ENCODE measurements around the gene OSBPL7.

The OSBPL7 gene

GRCh38 chr17:47840742-47841487, 19.3 kb upstream of the OSBPL7 start, which contains the start of gene SCRN2:
Gene SCRN2, minus strand, starts transcription at chr17:47841273. Its CDS starts 430 bp downstream, at chr17:47840843.
- no peaks in the 10 kb centered on the region for H3K36me3 Mint-ChIP-seq (ENCODE audit: low read depth)
- H3K27me3 Mint-ChIP-seq: peaks cover 18% of the 10 kb centered on the region
- no peaks in the 10 kb centered on the region for H3K9me3 Mint-ChIP-seq
- H3K4me3 Mint-ChIP-seq: peak within 1 kb of the TSS; percentile 93
- H3K4me1 Mint-ChIP-seq: peaks cover 28% of the 10 kb centered on the region
- DNase-seq (peak; percentile 95), ATAC-seq (peak; percentile 90)
- H3K27ac Mint-ChIP-seq: peak within 1 kb of the TSS; percentile 89

GRCh38 chr17:47840001-47840741, 18.6 kb upstream of the OSBPL7 start:
- peak overlapping the region; percentile 93 for H3K4me3 Mint-ChIP-seq
- DNase-seq: no peak

DNA sequence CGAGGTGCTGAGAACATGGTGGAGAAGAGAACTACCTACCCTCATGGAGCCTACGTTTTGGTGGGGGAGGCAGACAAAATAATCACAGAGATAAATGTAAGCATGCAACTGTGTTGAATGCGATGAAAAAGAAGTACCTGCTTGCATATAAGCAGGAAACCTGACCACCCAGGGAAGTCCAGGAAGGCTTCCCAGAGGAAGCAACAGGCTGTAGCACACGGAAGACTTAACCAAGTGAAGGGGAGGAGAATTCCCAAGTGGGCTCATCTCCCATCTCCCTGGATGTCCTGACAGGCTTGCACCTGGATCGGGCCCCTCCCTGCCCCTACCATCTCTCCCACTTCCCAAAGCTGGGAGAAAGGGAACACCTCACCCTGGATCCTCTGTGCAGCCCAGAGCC, 17.5 kb upstream of the OSBPL7 start:
- Mint-ChIP-seq H3K4me3 (no peak overlapping the region), H3K27ac (no peak overlapping the region), H3K36me3 (ENCODE audit: low read depth) (no peaks in the 10 kb centered on the region), H3K9me3 (no peaks in the 10 kb centered on the region), H3K27me3 (peaks cover under 1% of the 10 kb centered on the region), H3K4me1 (peaks cover 42% of the 10 kb centered on the region)
- ATAC-seq: no peak
- DNase-seq: no peak

More at GRCh38 chr17:47840001-47840741, 18.6 kb upstream of the OSBPL7 start:
- no peak for ATAC-seq
- H3K9me3 Mint-ChIP-seq: no peaks in the 10 kb centered on the region
- H3K27me3 Mint-ChIP-seq: peaks cover 11% of the 10 kb centered on the region
- H3K36me3 Mint-ChIP-seq (ENCODE audit: low read depth): no peaks in the 10 kb centered on the region
- no peak overlapping the region for H3K27ac Mint-ChIP-seq
- peaks cover 33% of the 10 kb centered on the region for H3K4me1 Mint-ChIP-seq

GRCh38 chr17:47838636-47839035, 17.0 kb upstream of the OSBPL7 start:
- DNase-seq (no peak), ATAC-seq (no peak)
- Mint-ChIP-seq H3K9me3 (no peaks in the 10 kb centered on the region), H3K27me3 (no peaks in the 10 kb centered on the region), H3K4me3 (no peak overlapping the region), H3K27ac (no peak overlapping the region), H3K36me3 (ENCODE audit: low read depth) (no peaks in the 10 kb centered on the region), H3K4me1 (peaks cover 45% of the 10 kb centered on the region)

- no peaks in the 10 kb centered on the region for H3K9me3 Mint-ChIP-seq
- no peak overlapping the region for H3K4me3 Mint-ChIP-seq
- no peak overlapping the region for H3K27ac Mint-ChIP-seq
- peaks cover 41% of the 10 kb centered on the region for H3K4me1 Mint-ChIP-seq
- H3K27me3 Mint-ChIP-seq: no peaks in the 10 kb centered on the region
- DNase-seq (no peak), ATAC-seq (no peak)
- no peaks in the 10 kb centered on the region for H3K36me3 Mint-ChIP-seq (ENCODE audit: low read depth)
Measured at GRCh38 chr17:47837401-47838039, 15.9 kb upstream of the OSBPL7 start.

- Mint-ChIP-seq H3K36me3 (ENCODE audit: low read depth) (no peaks in the 10 kb centered on the region), H3K4me3 (no peak overlapping the region), H3K9me3 (no peaks in the 10 kb centered on the region), H3K4me1 (peaks cover 40% of the 10 kb centered on the region), H3K27me3 (peaks cover under 1% of the 10 kb centered on the region), H3K27ac (no peak overlapping the region)
- ATAC-seq (no peak), DNase-seq (no peak)
Measured at GRCh38 chr17:47836601-47837000, 15.0 kb upstream of the OSBPL7 start.

DNA sequence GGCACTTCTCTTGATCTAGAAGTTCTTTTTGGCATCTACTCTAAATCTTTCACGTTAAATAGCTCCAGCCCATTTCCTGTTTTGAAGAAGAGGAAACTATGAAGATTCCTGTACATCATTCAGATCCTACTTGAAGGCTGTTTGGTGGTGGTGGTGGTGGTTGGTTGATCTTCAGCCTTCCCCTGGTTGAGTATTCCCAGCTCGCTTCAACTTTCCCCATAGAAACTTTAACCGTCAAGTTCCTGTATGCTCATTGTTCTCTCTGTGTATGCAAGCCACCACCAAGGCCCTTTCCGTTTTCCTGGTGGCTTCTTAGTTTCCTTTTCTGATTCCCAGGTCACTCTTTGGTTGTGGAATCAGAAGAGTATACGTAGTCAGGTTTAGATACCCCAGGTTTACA, 13.2 kb upstream of the OSBPL7 start:
- DNase-seq: no peak
- ATAC-seq: no peak
- Mint-ChIP-seq H3K4me3 (no peak overlapping the region), H3K4me1 (peaks cover 40% of the 10 kb centered on the region), H3K27me3 (peaks cover 2% of the 10 kb centered on the region), H3K27ac (no peak overlapping the region), H3K36me3 (ENCODE audit: low read depth) (peaks cover 7% of the 10 kb centered on the region), H3K9me3 (no peaks in the 10 kb centered on the region)

GRCh38 chr17:47831934-47832327, 10.3 kb upstream of the OSBPL7 start:
- DNase-seq (no peak), ATAC-seq (no peak)

GRCh38 chr17:47831003-47831933, 9.7 kb upstream of the OSBPL7 start, which contains the start of the genes LRRC46 and MRPL10:
Gene LRRC46, plus strand, starts transcription at chr17:47831670. Its CDS starts 320 bp downstream, at chr17:47831990.
Gene MRPL10, minus strand, starts transcription at chr17:47831541. Its CDS starts 30 bp downstream, at chr17:47831511.
- H3K36me3 Mint-ChIP-seq (ENCODE audit: low read depth): peaks cover 23% of the 10 kb centered on the region
- peak; percentile 86 for ATAC-seq
- H3K27ac Mint-ChIP-seq: peak within 1 kb of the TSS; percentile 82
- peaks cover 46% of the 10 kb centered on the region for H3K4me1 Mint-ChIP-seq
- peak; percentile 95 for DNase-seq
- H3K9me3 Mint-ChIP-seq: no peaks in the 10 kb centered on the region
- peaks cover 2% of the 10 kb centered on the region for H3K27me3 Mint-ChIP-seq
- H3K4me3 Mint-ChIP-seq: peak within 1 kb of the TSS; percentile 92

More at GRCh38 chr17:47831934-47832327, 10.3 kb upstream of the OSBPL7 start:
- H3K27ac Mint-ChIP-seq: peak overlapping the region; percentile 82
- no peaks in the 10 kb centered on the region for H3K9me3 Mint-ChIP-seq
- H3K4me3 Mint-ChIP-seq: peak overlapping the region; percentile 92
- H3K27me3 Mint-ChIP-seq: peaks cover 2% of the 10 kb centered on the region
- H3K36me3 Mint-ChIP-seq (ENCODE audit: low read depth): peaks cover 17% of the 10 kb centered on the region
- H3K4me1 Mint-ChIP-seq: peaks cover 46% of the 10 kb centered on the region

DNA sequence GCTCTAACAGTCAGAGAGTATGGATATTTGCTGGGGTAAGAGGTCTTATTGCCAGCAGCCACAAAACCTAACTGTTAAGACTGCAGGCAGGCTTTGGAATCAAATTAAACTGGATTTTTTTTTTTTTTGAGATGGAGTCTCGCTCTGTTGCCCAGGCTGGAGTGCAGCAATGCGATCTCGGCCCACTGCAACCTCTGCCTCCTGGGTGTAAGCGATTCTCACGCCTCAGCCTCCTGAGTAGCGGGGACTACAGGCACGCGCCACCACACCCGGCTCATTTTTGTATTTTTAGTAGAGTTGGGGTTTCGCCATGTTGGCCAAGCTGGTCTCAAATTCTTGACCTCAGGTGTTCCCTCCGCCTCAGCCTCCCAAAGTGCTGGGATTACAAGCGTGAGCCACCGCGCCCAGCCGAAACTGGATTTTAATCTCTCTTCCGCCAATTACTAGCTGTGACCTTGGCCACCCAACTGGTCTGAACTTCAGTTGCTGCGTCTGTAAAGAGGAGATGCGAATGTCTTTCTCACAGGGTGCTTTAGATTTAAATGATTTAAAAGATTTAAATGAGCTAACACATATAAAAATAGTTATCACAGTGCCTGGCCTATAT, 8.9 kb upstream of the OSBPL7 start:
- Mint-ChIP-seq H3K4me1 (peaks cover 41% of the 10 kb centered on the region), H3K27me3 (peaks cover 2% of the 10 kb centered on the region), H3K4me3 (peak overlapping the region; percentile 92), H3K27ac (peak overlapping the region; percentile 87), H3K9me3 (no peaks in the 10 kb centered on the region), H3K36me3 (ENCODE audit: low read depth) (peaks cover 28% of the 10 kb centered on the region)
- DNase-seq (no peak), ATAC-seq (no peak)

DNA sequence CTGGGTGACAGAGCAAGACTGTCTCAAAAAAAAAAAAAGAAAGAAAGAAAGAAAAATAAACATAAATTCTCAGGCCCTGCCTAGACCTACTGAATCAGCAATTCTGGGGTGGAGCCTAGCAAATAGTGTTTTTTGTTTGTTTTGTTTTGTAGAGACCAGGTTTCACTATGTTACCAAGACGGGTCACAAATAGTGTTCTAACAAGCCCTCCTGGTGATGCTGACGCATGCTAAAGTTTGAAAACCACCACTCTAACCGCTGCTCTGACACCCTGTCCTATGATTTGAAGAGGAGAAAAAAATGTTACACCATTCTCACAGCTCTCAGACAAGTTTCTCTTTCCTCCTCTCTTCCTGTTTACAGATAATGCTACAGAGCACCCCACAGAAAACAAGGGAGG, 8.3 kb upstream of the OSBPL7 start:
- ATAC-seq: peak; percentile 34
- DNase-seq: no peak
- Mint-ChIP-seq H3K27ac (peak overlapping the region; percentile 87), H3K4me3 (peak overlapping the region; percentile 92), H3K4me1 (peaks cover 39% of the 10 kb centered on the region), H3K27me3 (peaks cover 2% of the 10 kb centered on the region), H3K36me3 (ENCODE audit: low read depth) (peaks cover 31% of the 10 kb centered on the region), H3K9me3 (no peaks in the 10 kb centered on the region)

DNA sequence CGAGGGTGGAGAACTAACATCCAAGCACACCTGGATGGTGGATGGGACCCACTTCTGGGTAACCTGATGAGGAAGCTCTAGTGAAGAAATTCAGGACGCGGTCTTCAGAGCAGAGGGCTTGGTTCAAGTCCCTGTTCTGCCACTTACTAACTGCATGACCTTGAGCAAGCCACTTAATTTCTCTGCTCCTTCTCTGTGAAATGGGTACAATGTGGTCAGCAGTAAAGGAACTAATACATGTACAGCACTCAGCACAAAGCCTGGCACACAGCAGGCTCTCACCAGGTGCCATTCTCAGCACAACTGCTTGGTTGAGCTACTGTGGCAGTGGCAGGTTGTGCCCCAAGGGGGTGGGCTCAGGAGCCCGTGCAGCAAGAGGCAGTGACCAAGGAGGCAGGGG, 1.9 kb upstream of the OSBPL7 start:
- Mint-ChIP-seq H3K36me3 (ENCODE audit: low read depth) (peaks cover 31% of the 10 kb centered on the region), H3K4me3 (no peak overlapping the region), H3K4me1 (peaks cover 21% of the 10 kb centered on the region), H3K27me3 (no peaks in the 10 kb centered on the region), H3K9me3 (no peaks in the 10 kb centered on the region), H3K27ac (no peak overlapping the region)
- ATAC-seq: no peak
- no peak for DNase-seq

- no peaks in the 10 kb centered on the region for H3K27me3 Mint-ChIP-seq
- DNase-seq (no peak), ATAC-seq (no peak)
- peak overlapping the region; percentile 82 for H3K27ac Mint-ChIP-seq
- peak overlapping the region; percentile 94 for H3K4me3 Mint-ChIP-seq
- peaks cover 27% of the 10 kb centered on the region for H3K36me3 Mint-ChIP-seq (ENCODE audit: low read depth)
- H3K9me3 Mint-ChIP-seq: no peaks in the 10 kb centered on the region
- H3K4me1 Mint-ChIP-seq: peaks cover 20% of the 10 kb centered on the region
Measured at GRCh38 chr17:47822785-47823184, 1.2 kb upstream of the OSBPL7 start.
